Measurements from ENCODE around the gene XRN2. TPM values are rescaled to one million over a fixed set of nuclear protein-coding genes. Genes with fewer than 3 reads are reported as not detected.

XRN2 gene
- total and polyA plus RNA-seq, 4 donors, result 12.6 to 62.2 (median 53.6) TPM

DNA sequence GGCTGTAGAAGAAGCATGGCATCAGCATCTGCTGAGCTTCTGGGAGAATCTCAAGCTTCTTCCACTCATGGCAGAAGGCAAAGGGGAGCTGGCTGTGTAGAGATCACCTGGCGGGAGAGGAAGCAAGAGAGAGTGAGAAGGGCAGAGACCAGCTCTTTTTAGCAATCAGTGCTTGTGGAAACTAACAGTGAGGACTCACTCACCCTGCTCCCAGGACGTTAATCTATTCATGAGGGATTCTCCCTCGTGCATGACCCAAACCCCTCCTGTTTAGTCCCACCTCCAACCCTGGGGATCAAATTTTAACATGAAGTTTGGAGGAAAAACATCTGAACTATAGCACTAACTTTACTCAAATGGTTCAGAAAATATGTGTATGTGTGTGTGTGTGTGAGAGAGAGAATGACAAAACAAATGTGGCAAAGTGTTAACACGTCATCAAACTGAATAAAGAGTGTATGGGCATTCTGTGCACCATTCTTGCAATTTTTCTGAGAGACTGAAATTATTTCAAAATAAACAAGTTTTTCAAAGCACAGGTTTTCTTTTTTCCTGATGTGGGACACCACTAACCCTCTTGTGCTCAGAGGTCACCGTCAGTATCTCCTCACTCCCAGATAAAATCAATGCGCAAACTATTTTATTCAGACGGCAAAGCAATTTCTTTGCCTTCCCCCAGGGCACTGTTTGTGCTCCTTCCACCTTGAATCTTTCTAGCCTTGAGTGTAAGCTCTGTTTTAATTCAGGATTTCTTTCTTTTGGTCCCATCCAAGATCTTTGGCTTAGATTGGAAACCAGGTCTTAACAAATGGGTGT lies 23.2 kb upstream of the XRN2 start:
- no peak for DNase-seq
- H3K36me3 ChIP-seq (ENCODE audit: control insufficient read depth in 4 of 4, insufficient read depth in 4 of 4, low read length in 4 of 4), result no peaks in the 10 kb centered on the region
- H3K4me3 ChIP-seq, result no peak overlapping the region
- TF ChIP-seq, protein P1, sequence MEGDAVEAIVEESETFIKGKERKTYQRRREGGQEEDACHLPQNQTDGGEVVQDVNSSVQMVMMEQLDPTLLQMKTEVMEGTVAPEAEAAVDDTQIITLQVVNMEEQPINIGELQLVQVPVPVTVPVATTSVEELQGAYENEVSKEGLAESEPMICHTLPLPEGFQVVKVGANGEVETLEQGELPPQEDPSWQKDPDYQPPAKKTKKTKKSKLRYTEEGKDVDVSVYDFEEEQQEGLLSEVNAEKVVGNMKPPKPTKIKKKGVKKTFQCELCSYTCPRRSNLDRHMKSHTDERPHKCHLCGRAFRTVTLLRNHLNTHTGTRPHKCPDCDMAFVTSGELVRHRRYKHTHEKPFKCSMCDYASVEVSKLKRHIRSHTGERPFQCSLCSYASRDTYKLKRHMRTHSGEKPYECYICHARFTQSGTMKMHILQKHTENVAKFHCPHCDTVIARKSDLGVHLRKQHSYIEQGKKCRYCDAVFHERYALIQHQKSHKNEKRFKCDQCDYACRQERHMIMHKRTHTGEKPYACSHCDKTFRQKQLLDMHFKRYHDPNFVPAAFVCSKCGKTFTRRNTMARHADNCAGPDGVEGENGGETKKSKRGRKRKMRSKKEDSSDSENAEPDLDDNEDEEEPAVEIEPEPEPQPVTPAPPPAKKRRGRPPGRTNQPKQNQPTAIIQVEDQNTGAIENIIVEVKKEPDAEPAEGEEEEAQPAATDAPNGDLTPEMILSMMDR (IDR thresholded peaks at IDR 0.05; ENCODE audit: control extremely low read depth, extremely low read depth), result no peak
- WGBS, 2 donors, result 55 to 59% methylated on average over 7 of the region's 7 CpGs
- no peaks in the 10 kb centered on the region for H3K4me1 ChIP-seq (ENCODE audit: control insufficient read depth in 5 of 5, insufficient read depth in 5 of 5, low read length in 5 of 5)
- H3K9ac ChIP-seq (ENCODE audit: insufficient read depth in 1 of 2, low read length in 2 of 2), result no peak overlapping the region
- peaks cover 0 to 5% (median 0%) of the 10 kb centered on the region in 3 donors for H3K27me3 ChIP-seq (ENCODE audit: control insufficient read depth in 3 of 3, insufficient read depth in 3 of 3, low read length in 2 of 3)
- H3K9me3 ChIP-seq (ENCODE audit: control insufficient read depth in 4 of 4, insufficient read depth in 3 of 4, low read length in 3 of 4), result peaks cover 0 to 3% (median 0%) of the 10 kb centered on the region in 4 donors
- H3K27ac ChIP-seq (ENCODE audit: low read depth in 1 of 2, low read length in 1 of 2), result no peak overlapping the region
- ATAC-seq (ENCODE audit: insufficient read depth, low FRiP score), result no peak

DNA sequence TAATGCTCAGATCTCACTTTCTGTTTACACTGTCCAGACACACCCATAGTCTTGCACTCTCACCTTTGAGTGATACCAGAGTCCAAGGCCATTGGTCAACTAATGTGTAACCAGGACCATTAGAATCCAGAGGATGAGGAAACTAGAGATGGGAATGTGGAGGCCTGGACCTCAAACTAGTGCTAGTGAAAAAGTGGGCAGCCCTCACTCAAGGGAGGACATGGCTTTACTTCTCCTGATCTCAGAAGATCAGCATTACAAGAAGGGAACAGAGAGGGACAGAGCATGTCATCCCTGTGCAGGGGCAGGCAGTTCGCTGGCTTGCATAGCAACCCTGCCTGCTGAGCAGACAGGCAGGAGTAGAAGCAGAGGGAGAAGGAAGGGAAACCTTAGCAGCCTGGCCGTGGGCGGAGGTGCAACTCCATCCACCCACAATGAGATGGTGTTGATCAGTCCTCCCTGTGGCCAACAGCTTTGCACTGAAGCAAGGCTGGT lies 22.6 kb upstream of the XRN2 start:
- no peak for ATAC-seq (ENCODE audit: insufficient read depth, low FRiP score)
- H3K36me3 ChIP-seq (ENCODE audit: control insufficient read depth in 4 of 4, insufficient read depth in 4 of 4, low read length in 4 of 4), result no peaks in the 10 kb centered on the region

DNA sequence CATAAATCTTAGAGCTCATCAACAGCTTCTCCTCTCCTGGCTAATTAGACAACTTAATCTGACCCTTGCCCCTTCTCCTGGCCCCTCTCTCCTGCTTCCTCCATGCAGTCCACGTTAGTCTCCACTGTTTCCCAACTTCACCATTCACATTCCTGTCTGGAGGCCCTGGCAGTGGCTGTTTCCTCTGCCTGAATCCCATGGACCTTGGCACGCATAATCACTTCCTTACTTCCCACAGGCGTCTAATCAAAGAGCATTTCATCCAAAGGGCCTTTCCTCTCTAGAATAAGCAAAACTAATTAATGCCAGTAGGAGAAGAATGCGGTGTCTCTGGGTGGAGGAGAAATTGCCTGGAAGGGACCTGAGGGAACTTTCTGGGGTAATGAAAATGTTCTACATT lies 16.4 kb upstream of the XRN2 start:
- no peak for DNase-seq
- Histone ChIP-seq H3K4me3 (no peak overlapping the region), H3K4me1 (ENCODE audit: control insufficient read depth in 5 of 5, insufficient read depth in 5 of 5, low read length in 5 of 5) (peaks cover 0 to 4% (median 0%) of the 10 kb centered on the region in 5 donors), H3K9ac (ENCODE audit: insufficient read depth in 1 of 2, low read length in 2 of 2) (no peak overlapping the region), H3K27me3 (ENCODE audit: control insufficient read depth in 3 of 3, insufficient read depth in 3 of 3, low read length in 2 of 3) (peaks cover 0 to 3% (median 0%) of the 10 kb centered on the region in 3 donors), H3K36me3 (ENCODE audit: control insufficient read depth in 4 of 4, insufficient read depth in 4 of 4, low read length in 4 of 4) (no peaks in the 10 kb centered on the region), H3K9me3 (ENCODE audit: control insufficient read depth in 4 of 4, insufficient read depth in 3 of 4, low read length in 3 of 4) (peaks cover 0 to 3% (median 0%) of the 10 kb centered on the region in 4 donors), H3K27ac (ENCODE audit: low read depth in 1 of 2, low read length in 1 of 2) (no peak overlapping the region)
- WGBS, 2 donors, result 55 to 56% methylated on average over 4 of the region's 4 CpGs
- TF ChIP-seq, protein P1 (IDR thresholded peaks at IDR 0.05; ENCODE audit: control extremely low read depth, extremely low read depth), result no peak
- no peak for ATAC-seq (ENCODE audit: insufficient read depth, low FRiP score)

More for the DNA sequence above, 22.6 kb upstream of the XRN2 start:
- no peaks in the 10 kb centered on the region for H3K4me1 ChIP-seq (ENCODE audit: control insufficient read depth in 5 of 5, insufficient read depth in 5 of 5, low read length in 5 of 5)
- H3K27ac ChIP-seq (ENCODE audit: low read depth in 1 of 2, low read length in 1 of 2), result no peak overlapping the region
- TF ChIP-seq, protein P1 (IDR thresholded peaks at IDR 0.05; ENCODE audit: control extremely low read depth, extremely low read depth), result no peak
- no peak overlapping the region for H3K9ac ChIP-seq (ENCODE audit: insufficient read depth in 1 of 2, low read length in 2 of 2)
- no peak for DNase-seq
- peaks cover 0 to 5% (median 0%) of the 10 kb centered on the region in 3 donors for H3K27me3 ChIP-seq (ENCODE audit: control insufficient read depth in 3 of 3, insufficient read depth in 3 of 3, low read length in 2 of 3)
- H3K9me3 ChIP-seq (ENCODE audit: control insufficient read depth in 4 of 4, insufficient read depth in 3 of 4, low read length in 3 of 4), result peaks cover 0 to 3% (median 0%) of the 10 kb centered on the region in 4 donors
- WGBS, 2 donors, result 71% methylated on average over 3 of the region's 3 CpGs
- H3K4me3 ChIP-seq, result no peak overlapping the region
